GM18502 (cell line): ENCODE measurements around the gene DDX49.
"Not testable (repeated sequence)": the region's sequence is repeated elsewhere in the genome, so short reads cannot be mapped to it uniquely, and the experiment has no call there.

Experiments
- ATAC-seq: cut with Tn5 transposase; IDR thresholded peaks from one replicate; pipeline ENCODE4 v1.9.1; 2021; ENCODE audit warnings: mild to moderate bottlenecking; ENCODE audit not compliant: unreplicated experiment, poor library complexity

DDX49 gene

GRCh38 chr19:18908917-18909619, 10.4 kb upstream of the DDX49 start:
- no peak for ATAC-seq

DNA sequence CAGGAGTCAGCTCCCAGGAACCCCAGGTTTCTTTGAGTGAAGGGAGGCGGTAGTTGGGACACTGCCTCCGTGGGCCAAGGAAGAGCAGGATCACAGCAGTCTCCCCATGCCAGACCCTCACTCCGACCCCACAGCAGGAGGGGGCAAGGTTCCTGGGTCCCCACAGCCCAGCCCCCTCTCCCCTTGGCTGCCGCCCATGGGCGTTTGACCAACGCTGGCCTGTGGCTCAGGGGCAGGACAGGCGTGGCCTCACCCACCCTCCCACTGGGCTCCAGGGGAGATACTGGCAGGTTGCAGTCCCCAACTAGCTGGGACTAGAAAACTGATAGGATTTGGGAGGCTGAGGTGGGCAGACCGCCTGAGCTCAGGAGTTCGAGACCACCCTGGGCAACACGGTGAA, 9.5 kb upstream of the DDX49 start:
- ATAC-seq: no peak

- ATAC-seq: no peak
These were observed 8.6 kb upstream of the DDX49 start for GRCh38 chr19:18910801-18911436.

- no peak for ATAC-seq
These were observed 6.6 kb upstream of the DDX49 start for GRCh38 chr19:18912933-18913332.

DNA sequence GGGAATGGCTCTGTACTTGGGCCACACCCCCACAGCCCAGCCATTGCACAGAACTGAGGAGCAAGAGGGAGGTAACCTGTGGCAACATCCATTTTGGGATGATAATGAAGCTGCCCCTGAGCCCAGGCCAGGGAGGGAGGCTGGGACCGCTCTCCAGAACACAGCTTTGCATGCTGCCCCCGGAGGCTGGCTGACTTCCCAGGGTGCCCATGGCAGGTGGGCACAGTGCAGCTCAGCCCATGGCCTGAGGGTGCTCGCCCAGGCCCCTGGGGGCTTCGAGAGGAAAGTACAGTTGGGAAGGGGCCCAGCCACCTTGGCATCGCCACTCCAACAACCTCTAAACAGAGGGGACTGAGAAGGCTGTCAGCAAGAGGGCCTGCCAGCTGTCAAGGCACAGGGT, 6.0 kb upstream of the DDX49 start:
- no peak for ATAC-seq

DNA sequence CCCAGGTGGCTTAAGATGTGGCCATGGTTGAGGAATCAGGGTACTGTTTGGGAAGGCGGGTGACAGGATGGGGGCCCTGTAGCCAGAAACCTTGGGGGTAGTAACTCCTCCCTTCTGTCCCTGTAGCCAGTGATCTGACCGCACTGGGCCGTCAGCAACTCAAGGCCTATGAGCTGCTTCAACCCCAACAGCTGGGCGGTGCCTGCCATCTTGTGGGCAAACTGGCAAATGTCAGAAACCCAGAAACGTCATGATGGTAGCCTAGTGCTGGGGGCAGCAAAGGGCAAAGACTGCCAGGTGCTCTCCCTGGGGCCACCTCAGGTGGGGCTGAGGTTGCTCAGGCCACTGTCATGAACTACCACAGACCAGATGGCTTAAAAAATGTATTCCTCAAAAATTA, 3.9 kb upstream of the DDX49 start:
- no peak for ATAC-seq

DNA sequence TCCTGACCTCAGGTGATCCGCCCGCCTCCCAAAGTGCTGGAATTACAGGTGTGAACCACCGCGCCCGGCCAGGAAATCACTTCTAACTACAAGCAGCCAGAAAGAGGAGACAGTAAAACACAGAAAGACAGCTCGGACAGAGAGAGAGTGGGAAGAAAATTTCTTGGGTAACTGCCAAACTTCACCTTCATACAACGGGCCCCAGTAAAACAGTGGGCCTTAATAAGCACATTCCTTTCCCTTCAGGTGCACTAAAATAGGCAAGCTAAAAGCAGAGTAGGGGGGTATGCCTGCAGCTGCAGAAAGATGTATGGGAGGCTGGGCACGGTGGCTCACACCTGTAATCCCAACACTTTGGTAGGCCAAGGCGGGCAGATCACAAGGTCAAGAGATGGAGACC, 1.9 kb upstream of the DDX49 start:
- ATAC-seq: not testable (repeated sequence)

DNA sequence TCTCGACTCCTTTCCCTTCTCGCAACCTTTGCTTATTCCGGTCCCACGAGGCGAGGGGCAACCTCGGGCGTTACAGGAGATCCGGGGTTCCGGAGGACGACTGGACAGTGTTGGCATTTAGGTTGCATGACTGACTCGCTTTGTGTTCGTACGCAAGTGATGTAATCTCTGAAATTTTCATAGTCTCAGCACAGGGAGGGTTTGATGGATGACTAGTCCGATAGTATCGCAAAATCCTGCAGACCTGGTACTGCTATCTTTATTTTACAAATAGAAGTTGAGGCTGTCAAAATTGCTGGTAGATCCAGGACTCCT, 342 bp downstream of the DDX49 start:
- ATAC-seq: no peak

DNA sequence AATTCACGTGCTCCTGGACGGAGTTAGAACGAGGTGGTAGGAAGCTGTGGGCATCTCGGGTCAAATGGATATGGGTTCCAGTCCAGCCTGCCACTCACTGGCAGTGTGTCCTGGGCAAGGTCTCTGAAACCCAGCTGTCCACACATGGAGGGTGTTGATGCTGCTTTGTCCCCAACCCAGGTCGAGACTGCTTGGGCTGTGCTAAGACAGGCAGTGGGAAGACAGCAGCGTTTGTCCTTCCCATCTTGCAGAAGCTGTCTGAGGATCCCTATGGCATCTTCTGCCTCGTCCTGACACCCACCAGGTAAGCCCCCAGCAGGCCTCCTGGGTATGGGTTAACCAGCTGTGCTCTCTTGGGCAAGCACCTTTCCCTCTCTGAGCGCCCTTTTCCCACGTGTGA, 885 bp downstream of the DDX49 start:
- no peak for ATAC-seq

- no peak for ATAC-seq
These were observed 2.1 kb downstream of the DDX49 start for GRCh38 chr19:18921593-18921992.

- no peak for ATAC-seq
These were observed 2.9 kb downstream of the DDX49 start for GRCh38 chr19:18922228-18922985.

DNA sequence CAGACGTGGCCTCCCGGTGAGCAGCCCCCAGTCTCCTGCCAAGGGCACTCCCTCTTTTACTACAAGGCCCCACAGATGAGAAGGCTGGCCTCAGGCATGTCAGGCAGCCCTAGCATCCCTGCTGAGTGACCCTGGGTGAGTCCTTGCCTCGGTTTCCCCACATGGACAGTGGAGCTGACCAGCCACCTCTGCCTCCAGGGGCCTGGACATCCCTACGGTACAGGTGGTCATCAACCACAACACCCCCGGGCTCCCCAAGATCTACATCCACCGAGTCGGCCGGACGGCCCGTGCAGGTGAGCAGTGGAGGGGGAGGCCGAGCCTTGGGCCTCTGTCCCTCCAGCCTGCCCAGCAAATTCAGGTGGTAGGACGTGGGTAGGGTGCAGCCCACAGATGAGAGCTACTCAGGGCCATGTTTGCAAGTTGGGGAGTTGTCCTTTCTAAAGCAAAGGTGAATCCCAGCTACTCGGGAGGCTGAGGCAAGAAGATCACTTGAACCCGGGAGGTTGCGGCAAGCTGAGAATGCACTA, 5.2 kb downstream of the DDX49 start:
- no peak for ATAC-seq

GRCh38 chr19:18928018-18928805, 8.7 kb downstream of the DDX49 start:
- no peak for ATAC-seq

GRCh38 chr19:18929311-18929710, 9.8 kb downstream of the DDX49 start:
- no peak for ATAC-seq

DNA sequence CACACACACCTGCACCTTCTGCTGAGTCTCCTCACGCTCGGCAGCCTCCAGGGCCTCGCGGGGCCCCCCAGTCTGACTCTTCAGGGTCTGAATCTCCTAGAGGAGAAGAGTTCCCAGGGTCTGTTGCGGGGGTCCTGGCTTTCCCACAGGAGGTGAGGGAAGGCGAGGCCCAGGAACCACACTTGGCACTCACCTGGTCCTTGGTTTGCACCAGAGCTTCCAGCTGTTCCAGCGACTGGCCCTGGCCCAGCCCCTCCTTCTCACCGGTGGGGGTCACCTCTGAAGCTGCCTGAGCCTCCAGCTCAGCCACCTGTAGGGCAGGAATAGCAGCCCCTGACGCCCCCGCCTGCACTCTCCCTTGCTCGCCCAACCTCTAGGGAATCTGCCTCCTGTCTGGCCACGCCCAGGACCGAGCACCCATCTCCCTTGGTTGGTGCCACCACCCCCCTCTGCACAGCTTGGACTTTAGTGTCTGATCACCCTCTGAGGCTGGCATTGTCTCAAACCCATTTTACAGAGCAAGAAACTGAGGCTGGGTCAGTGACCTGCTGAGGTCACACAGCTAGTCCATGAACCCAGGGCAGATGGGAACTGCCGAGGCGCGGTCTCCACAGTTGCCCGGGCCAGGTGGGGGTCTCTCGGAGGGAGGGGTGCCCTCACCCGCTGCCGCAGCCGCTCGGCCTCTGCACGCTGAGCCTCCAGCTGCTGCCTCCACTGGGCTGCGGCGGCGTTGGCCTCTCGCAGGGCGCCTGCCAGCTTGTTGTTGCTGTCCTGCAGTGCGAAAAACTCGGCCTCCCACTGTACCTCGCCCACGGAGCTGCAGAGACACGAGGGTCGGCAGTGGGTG, 12.0 kb downstream of the DDX49 start:
- no peak for ATAC-seq

DNA sequence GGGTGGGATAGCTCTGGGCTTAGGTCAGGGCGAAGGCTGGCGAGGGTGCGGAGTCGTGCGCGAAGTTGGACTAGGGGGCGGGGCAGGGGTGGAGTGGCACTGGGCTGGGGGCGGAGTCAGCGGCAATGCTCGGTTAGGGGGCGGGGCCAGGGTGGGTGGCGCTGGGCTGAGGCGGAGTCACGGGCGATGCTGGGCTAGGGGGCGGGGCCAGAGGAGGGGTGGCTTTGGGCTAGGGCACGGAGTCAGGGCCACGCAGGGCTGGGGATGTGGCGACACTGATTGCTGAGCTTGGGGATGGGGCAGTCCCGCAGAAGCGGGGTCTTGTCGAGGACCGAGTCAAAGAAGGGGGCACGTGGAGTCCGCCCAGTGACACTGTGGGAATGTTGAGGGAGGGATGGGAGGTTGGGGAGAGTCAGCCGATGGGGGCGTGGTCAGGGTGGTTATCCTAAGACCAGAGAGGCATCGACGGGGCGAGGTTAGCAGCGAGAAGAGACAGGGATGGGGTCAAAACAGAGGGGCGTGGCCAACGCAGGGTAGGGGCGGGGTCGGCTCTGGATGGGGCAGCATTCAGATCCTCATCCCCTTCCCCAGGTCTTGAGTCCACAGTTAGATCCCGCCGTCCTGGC, 12.8 kb downstream of the DDX49 start:
- no peak for ATAC-seq

- no peak for ATAC-seq
These were observed 13.8 kb downstream of the DDX49 start for GRCh38 chr19:18933297-18933696.

DNA sequence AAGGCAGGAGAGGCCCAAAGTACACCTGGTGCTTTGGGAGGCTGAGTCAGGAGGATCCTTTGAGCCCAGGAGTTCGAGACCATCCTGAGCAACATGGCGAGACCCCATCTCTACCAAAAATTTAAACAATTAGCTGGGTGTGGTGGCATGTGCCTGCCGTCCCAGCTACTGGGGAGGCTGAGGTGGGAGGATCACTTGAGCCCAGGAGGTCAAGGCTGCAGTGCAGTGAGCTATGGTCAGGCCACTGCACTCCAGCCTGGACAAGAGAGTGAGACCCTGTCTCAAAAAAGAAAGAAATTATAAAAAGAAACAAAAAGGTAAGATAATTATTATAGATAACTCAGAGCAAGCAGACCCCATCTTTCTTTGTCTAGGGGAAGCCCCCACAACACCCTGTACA, 19.6 kb downstream of the DDX49 start:
- ATAC-seq: no peak
